ENCODE measurements around the gene CTTNBP2. TPM values are rescaled to one million over a fixed set of nuclear protein-coding genes. Genes with fewer than 3 reads are reported as not detected.

The CTTNBP2 gene
- total RNA-seq, 1 donor from 2014 or later, result 21.5 TPM

- ATAC-seq, result no peak
- intact Hi-C loops (cut with DNase I), result no loop called here
- no peak for DNase-seq (ENCODE audit: low spot score)
Measured at GRCh38 chr7:117769085-117769484, 104.2 kb downstream of the CTTNBP2 start.

GRCh38 chr7:117767951-117768350, 105.3 kb downstream of the CTTNBP2 start:
- DNase-seq (ENCODE audit: low spot score), result no peak
- no peak for ATAC-seq
- intact Hi-C loops (cut with DNase I), result no loop called here

- intact Hi-C loops (cut with DNase I), result no loop called here
- ATAC-seq (no peak), DNase-seq (ENCODE audit: low spot score) (no peak)
Measured at GRCh38 chr7:117766913-117767312, 106.3 kb downstream of the CTTNBP2 start.

GRCh38 chr7:117764031-117764430, 109.2 kb downstream of the CTTNBP2 start:
- ATAC-seq (no peak), DNase-seq (ENCODE audit: low spot score) (no peak)
- intact Hi-C loops (cut with DNase I), result no loop called here

- intact Hi-C loops (cut with DNase I), result no loop called here
- DNase-seq (ENCODE audit: low spot score) (no peak), ATAC-seq (no peak)
Measured at GRCh38 chr7:117762055-117762454, 111.2 kb downstream of the CTTNBP2 start.

- ATAC-seq (no peak), DNase-seq (ENCODE audit: low spot score) (no peak)
- intact Hi-C loops (cut with DNase I), result no loop called here
Measured at GRCh38 chr7:117759950-117760640, 113.1 kb downstream of the CTTNBP2 start.

GRCh38 chr7:117757440-117757839, 115.8 kb downstream of the CTTNBP2 start:
- DNase-seq (ENCODE audit: low spot score) (no peak), ATAC-seq (no peak)
- intact Hi-C loops (cut with DNase I), result no loop called here

- intact Hi-C loops (cut with DNase I), result no loop called here
- ATAC-seq (no peak), DNase-seq (ENCODE audit: low spot score) (no peak)
Measured at GRCh38 chr7:117756586-117757085, 116.6 kb downstream of the CTTNBP2 start.

GRCh38 chr7:117755136-117755535, 118.1 kb downstream of the CTTNBP2 start:
- intact Hi-C loops (cut with DNase I), result no loop called here
- no peak for DNase-seq (ENCODE audit: low spot score)
- ATAC-seq, result no peak

GRCh38 chr7:117751775-117752174, 121.5 kb downstream of the CTTNBP2 start:
- intact Hi-C loops (cut with DNase I), result no loop called here
- ATAC-seq (peak; percentile 67), DNase-seq (ENCODE audit: low spot score) (no peak)

GRCh38 chr7:117750612-117751563, 122.4 kb downstream of the CTTNBP2 start:
- no peak for DNase-seq (ENCODE audit: low spot score)
- peak; percentile 44 for ATAC-seq
- intact Hi-C loops (cut with DNase I), result no loop called here

- DNase-seq (ENCODE audit: low spot score) (no peak), ATAC-seq (no peak)
- intact Hi-C loops (cut with DNase I), result no loop called here
Measured at GRCh38 chr7:117741962-117742361, 131.3 kb downstream of the CTTNBP2 start.

GRCh38 chr7:117739085-117739484, 134.2 kb downstream of the CTTNBP2 start:
- DNase-seq (ENCODE audit: low spot score) (no peak), ATAC-seq (no peak)
- intact Hi-C loops (cut with DNase I), result loop anchor here (10.0 kb wide), 1 partner anchor 1174 kb away; no protein-coding TSS in a partner anchor

- intact Hi-C loops (cut with DNase I), result loop anchor here (10.0 kb wide), 1 partner anchor 1173 kb away; no protein-coding TSS in a partner anchor
- DNase-seq (ENCODE audit: low spot score) (no peak), ATAC-seq (no peak)
Measured at GRCh38 chr7:117737926-117738325, 135.3 kb downstream of the CTTNBP2 start.

- no peak for ATAC-seq
- intact Hi-C loops (cut with DNase I), result loop anchor here (10.0 kb wide), 1 partner anchor 1167 kb away; no protein-coding TSS in a partner anchor
Measured at GRCh38 chr7:117731455-117731854, 141.8 kb downstream of the CTTNBP2 start.

GRCh38 chr7:117730390-117730789, 142.9 kb downstream of the CTTNBP2 start:
- intact Hi-C loops (cut with DNase I), result loop anchor here (10.0 kb wide), 1 partner anchor 1166 kb away; no protein-coding TSS in a partner anchor
- no peak for ATAC-seq
- no peak for DNase-seq (ENCODE audit: low spot score)

More at GRCh38 chr7:117731455-117731854, 141.8 kb downstream of the CTTNBP2 start:
- no peak for DNase-seq (ENCODE audit: low spot score)

GRCh38 chr7:117728890-117729624, 144.2 kb downstream of the CTTNBP2 start:
- peak; percentile 91 for ATAC-seq
- intact Hi-C loops (cut with DNase I), result no loop called here
- DNase-seq (ENCODE audit: low spot score), result no peak

GRCh38 chr7:117724898-117725297, 148.3 kb downstream of the CTTNBP2 start:
- DNase-seq (ENCODE audit: low spot score), result no peak
- ATAC-seq, result no peak
- intact Hi-C loops (cut with DNase I), result no loop called here

- DNase-seq (ENCODE audit: low spot score), result no peak
- intact Hi-C loops (cut with DNase I), result no loop called here
- no peak for ATAC-seq
Measured at GRCh38 chr7:117719377-117719776, 153.9 kb downstream of the CTTNBP2 start.
